DMS114 treated with DMSO at 0.1 percent for 48 hours (cell line): ENCODE data around the gene ENG.
A peak's percentile ranks its signal among the peaks of the same experiment; 100 is the strongest.
"Not testable (repeated sequence)": the region's sequence is repeated elsewhere in the genome, so short reads cannot be mapped to it uniquely, and the experiment has no call there.

Experiments used
- DNase-seq: peaks from one replicate; lab custom pipeline; 2025; ENCODE audit not compliant: unreplicated experiment; lab: John Stamatoyannopoulos, UW

ENG gene

DNA sequence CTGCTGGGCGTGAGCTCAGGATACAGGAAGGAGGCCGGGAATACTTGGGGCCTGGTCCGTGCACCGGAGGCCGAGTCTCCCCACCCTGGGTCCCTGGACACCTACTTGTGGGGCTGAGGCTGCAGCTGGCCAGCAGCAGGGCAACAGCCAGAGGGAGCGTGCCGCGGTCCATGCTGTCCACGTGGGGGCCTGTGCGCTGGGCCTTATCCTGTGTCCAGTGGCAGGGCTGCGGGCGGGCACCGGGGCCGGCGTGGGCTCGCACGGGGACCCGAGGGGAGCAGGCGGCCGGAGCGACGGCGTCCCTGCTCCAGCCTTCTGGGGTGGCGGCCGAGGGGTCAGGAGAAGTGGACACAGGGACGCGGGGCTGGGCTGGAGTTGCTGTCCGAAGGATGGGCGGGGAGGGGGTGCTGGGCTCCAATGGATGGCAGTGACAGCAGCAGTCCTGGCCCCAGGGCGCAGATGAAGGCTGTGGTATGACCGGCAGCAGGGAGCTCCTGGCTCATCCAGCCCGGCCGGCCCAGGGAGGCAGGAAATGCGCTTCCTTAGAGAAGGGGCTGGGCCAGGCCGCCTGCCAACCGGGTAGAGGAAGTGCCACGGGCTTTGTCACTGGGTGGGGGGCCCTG is at the start of gene ENG:
Gene ENG (minus strand): TSS at position 475 of the 623 bp plus-strand sequence. CDS start 303 bp downstream, at position 172.
- DNase-seq, result no peak

- DNase-seq, result no peak
Observed at GRCh38 chr9:127903557-127904475, 49.4 kb upstream of the ENG start.

DNA sequence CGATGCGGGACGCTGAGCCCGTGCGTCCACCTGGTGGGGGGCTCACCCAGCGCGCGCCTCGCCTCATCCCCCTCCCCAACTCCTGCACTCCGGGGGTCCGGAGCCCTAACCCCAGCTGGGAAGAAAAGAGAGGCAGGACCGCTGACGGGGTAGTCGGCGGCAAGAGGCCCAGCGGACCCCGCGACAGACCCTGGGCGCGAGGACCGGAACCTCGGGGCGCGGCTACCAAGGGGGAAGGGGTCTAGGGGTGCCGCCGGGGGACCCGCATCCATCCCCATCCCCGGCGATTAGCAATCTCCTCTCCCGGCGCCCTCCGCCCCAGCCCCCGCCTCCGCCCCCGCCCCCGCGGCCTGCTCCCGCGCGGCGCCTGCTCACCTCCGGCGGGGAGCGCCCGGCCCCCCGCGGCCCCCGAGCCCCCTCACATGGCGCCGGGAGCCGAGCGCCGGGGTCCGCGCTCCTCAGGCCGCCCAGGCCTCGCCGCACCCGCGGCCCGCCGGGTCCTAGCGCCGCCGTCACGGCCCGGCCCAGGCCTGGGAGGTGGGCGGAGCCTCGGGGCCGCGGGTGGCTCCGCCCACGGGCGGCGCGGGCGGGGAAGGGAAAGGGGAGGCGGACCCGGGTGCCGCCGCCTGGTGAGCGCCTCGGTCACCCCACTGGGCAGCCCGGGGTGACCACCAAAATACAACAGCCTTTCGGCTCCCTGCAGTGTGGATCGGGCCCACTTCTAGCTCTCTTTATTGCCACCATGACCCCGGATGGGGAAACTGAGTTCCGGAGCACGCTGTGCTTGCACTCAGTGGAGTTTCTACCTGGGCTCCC is 44.9 kb upstream of the ENG start, which contains the start of gene ST6GALNAC6:
Gene ST6GALNAC6 (minus strand): TSS at position 476 of the 816 bp plus-strand sequence. CDS start 1,622 bp downstream, outside the sequence.
- DNase-seq, result no peak

GRCh38 chr9:127898433-127899127 is 44.1 kb upstream of the ENG start:
- DNase-seq, result no peak

DNA sequence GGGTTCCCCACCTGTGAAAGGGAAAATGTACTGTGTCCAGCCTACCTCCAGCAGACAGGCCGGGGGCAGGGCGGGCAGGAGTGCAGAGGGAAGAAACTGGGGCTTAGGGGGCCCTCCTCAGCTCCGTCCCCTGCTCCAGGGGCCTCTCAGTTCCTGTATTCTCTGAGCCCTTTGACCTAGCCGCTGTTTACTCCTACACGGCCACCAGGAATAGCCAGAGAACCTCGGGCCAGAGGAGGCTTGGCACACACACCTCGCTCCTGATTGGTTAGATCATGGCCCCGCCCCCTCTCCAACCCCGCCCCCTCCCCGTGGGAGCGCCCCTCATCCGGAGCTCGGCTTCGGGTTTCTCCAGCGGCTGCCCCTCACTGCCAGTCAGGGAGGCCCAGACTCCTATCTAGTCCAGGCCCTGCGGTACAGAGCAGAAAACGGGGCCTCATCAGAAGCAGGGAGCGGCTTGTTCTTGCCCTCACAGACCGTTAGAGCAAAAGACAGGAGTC is 42.8 kb upstream of the ENG start:
- peak; percentile 16 for DNase-seq

DNA sequence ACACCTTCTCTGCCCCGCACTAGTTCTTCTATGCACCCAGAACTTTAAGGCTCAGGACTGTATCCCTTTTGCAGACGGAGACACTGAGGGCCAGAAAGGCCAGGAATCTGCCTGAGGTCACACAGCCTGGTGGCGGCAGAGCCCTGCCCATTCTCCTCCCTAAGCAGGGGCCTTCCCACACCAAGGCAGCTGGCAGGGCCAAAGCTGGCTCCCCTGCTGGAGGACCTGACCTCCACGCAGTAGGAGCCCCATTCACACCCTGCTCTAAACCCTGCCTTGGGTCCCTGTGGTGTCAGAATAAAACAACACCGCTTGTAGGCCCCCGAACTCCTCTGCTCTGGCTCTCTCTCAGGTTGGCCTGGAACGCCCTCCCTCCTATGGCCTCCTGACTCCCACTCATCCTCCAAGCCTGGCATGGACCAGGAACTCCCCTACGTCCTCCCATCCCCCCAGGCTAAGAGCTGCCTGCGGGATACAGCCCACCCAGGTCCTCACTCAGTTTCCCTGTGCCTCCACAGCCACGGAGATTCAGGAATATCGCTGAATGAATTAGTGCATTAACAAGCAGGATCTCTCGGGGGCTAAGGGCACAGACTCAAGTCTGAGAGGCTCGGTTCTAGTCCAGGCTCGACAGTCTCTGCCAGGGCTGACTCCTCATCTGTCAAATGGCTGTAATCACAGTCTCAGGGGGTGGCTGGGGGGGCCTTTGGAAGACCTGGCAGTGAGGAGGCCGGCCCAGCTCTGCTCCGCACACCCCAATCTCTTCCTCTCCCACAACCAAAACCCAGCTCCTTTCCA is 42.1 kb upstream of the ENG start:
- no peak for DNase-seq

GRCh38 chr9:127895811-127896210 is 41.4 kb upstream of the ENG start:
- no peak for DNase-seq

GRCh38 chr9:127893392-127893791 is 38.9 kb upstream of the ENG start:
- no peak for DNase-seq

DNA sequence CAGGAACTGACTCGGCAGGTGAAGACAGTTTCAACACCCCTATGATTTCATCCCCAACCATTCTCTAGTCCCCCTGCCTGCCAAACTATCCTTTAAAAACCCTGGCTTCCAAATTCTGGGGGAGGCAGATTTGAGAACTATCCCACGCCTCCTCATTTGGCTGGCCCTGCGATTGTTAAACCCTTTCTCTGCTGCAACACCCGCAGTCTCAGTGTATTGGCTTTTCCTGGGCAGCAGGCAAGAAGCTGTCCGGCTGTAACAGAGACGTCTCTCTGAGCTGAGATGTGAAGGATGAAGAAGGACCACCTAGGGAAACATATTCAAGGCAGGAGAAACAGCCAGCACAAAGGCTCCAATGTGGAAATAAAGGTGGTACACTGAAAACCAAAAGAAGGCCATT is 38.4 kb upstream of the ENG start:
- DNase-seq, result no peak

DNA sequence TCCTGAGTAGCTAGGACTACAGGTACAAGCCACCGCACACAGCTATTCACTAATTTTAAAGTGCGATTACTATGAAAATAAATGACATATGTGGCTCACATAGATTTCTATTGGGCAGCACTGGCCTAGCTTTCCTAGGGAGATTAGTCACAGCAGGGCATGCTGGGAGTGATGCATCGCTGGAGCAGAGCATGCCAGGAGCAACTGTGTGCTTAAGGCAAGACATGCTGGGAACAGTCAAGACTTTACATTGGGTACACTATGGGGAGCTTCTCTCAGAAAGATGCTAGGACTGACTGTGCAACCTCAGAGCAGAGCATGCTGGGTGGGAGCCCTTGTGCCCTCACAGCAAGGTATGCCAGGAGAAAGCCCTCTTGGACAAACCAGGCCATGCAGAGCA is 35.6 kb upstream of the ENG start:
- DNase-seq, result no peak

DNA sequence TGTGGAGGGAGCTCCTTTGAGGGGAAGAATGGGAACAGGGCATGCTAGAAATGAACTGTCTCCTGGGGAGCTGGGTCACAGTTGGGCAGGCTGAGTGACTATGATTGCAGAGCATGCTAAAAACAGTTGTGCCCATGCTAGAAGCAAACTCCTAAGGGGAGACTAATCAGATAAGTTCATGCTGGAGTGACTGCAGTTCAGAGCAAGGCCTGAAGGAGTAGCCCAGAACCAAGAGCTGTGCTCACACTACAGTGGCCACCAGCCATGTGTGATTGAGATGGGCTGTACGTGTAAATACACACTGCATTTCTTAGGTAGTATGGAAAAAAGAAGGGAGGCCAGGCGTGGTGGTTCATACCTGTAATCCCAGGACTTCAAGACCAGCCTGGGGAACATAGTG is 33.3 kb upstream of the ENG start:
- peak; percentile 30 for DNase-seq

DNA sequence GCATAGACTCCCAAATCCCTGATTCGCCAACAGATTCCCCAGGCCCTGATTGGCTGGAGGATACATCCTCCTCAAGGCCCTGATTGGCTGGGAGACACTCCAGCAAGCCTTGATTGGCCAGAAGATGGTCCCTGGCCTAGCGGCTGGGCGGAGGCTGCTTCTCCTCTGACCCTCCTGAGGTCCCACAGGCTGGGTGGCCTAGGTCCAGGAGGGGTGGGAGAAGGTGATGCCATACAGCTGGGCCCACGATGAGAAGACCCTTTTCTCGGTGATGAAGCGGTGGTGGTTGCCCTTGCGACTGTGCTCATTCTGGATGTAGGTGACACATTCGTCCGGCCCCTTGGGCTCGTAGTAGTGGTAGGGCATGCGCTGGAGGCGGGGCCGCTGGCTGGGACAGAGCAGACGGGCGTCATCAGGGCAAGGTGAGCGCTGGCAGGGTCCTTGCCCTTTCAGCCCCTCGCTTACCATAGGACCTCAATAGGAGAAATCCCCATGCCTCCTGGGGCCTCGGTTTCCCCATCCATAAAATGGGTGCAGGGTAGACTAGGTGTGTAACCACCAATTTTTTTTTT is 32.0 kb upstream of the ENG start:
- DNase-seq, result no peak

- DNase-seq, result no peak
Observed at GRCh38 chr9:127885508-127886281, 31.2 kb upstream of the ENG start.

DNA sequence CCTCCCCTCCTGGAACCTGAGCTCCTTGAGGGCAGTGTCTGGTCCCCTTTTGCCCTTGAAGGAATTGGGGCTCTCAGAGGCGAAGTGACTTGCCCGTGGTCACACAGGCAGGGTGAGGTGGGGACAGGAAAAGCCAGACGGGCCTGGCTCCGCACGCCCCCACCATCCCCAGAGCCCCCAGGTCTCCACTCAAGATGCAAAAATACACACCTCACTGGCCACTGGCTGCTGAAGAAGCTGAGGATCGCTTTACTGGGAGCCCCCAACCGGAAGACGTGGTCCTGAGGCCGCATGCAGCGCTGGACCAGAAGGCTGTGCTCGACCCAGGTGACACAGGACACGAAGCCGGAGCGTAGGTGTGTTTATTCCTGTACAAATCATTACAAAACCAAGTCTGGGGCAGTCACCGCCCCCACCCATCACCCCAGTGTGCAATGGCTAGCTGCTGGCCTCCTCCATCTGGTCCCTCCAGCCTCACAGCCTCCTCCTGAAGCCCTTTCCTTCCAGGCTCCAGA is 30.6 kb upstream of the ENG start:
- no peak for DNase-seq

DNA sequence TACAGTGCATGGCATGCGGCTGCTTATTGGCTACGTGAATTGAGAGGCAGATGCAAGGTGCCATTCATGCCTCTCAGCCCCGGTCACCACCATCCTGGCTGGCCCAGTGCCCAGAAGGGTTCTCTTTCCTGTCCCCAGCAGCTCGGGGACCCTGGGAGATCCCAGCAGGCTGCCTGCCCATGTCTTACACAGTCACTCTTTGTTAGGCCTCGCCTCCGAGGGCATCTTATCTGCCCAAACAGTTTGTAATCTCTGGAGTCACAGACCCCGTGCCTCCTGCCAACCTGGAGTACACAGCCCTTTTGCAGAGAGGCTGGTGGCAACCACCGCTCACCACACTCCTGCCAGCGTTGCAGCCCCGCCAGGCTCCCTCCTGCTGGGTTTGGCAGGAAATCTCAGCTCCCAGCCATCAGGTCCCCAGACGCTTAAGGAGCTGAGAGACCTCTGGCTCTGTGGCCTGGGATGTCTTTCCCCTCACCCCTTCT is 30.0 kb upstream of the ENG start:
- no peak for DNase-seq

DNA sequence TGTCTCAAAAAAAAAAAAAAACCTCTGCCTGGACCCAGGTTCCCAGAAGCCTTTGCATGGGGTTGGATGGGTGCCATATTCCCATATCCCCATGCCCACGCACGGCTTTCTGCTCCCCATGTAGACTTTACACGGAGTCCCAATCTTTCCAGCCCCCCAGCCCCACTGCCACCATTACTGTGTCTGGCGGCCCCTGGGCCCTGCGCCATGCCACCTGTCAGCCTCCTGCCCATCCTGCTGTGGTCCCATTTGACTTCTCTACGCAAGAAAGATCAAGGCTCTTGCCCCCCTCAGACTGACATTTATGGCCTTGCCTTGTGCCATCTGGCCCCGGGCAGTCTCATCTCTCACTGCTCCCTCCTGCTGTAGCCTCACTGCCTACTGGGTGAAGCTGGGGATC is 29.5 kb upstream of the ENG start:
- no peak for DNase-seq

DNA sequence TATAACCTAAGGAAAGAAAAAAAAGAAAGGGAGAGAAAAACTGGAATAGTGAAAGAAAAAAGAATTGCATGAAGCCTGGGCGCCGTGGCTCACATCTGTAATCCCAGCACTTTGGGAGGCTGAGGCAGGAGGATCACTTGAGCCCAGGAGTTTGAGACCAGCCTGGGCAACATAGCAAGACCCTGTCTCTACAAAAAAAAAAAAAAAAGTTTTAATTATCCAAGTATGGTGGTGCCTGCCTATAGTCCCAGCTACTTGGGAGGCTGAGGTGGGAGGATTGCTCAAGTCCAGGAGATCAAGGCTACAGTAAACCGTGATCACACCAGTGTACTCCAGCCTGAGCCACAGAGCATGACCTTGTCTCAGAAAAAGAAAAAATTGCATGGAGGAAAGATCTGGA is 27.3 kb upstream of the ENG start:
- DNase-seq, result not testable (repeated sequence)

- DNase-seq, result no peak
Observed at GRCh38 chr9:127880143-127880542, 25.7 kb upstream of the ENG start.
